GM19452 (cell line): ENCODE measurements around the gene CMC1.
"Not testable (repeated sequence)": the region's sequence is repeated elsewhere in the genome, so short reads cannot be mapped to it uniquely, and the experiment has no call there.

Experiments
- ATAC-seq: cut with Tn5 transposase; IDR thresholded peaks from one replicate; pipeline ENCODE4 v1.9.1; 2021; ENCODE audit not compliant: unreplicated experiment

The CMC1 gene

DNA sequence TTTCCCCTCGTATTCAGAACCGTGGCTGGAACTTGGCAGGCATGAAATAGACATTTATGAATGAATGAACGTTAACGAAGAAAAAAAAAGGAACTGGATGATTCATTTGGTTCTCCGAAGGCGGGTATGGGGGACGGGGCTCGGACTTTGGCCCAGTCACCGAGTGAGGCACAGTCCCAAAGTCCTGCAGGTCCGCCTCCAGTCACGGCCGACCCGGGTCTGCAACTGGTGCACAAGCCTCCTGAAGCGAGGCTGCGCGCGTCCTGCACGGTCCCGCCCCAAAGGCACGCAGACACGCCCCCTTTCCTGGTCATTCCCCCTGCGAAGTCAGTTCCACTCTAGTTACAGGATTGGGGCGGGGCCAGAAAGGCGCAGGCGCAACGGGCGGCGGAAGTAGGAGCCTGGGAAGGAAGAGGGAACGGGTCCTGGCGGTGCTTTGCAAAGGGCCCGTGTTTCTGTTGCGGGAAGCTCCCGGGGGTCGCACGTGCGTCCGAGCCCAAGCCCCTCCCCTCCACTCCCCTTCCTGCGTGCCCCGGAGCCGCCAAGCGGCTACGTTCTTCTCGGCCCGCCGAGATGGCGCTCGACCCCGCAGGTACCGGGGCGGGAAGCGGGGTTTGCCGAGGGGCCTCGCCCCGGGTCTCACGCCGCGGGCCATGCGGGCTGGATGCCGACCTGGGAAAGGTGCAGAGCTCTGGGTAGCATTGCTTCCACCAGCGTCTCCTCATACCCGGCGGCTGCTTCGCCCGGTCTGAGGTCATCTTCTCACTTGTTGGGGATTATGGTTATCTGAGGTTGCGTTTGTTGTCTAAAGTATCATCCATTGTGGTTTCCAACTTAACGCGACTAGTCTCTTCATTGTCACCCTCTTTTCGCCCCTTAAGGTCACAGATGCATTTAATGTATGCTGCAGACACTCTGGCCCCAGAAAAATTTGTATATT is at the start of gene CMC1:
Gene CMC1 (plus strand): TSS at position 399 of the 940 bp plus-strand sequence. CDS start 175 bp downstream, at position 574.
- peak; percentile 97 for ATAC-seq

GRCh38 chr3:28198161-28198560 is 43.3 kb upstream of the CMC1 start:
- ATAC-seq: no peak

DNA sequence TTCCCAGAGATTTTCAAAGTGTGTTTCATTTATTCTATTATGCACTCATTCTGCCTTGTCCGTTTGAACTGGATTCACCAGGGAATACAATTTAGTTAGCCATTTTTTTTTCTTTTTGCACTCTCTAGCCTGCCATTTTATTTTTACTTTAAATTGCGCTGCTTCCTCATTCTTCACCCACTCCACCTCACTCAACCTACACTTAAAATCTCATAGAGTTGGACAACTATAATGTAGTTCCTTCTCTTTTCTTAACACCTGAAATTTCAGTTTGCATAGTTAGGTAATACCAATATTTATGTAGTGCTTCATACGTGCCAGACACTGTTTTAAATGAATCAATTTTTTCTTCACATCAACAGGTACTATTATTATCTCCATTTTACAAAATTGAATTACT is 42.4 kb upstream of the CMC1 start:
- no peak for ATAC-seq

GRCh38 chr3:28199643-28200042 is 41.8 kb upstream of the CMC1 start:
- not testable (repeated sequence) for ATAC-seq

- not testable (repeated sequence) for ATAC-seq
These were observed 41.0 kb upstream of the CMC1 start for GRCh38 chr3:28200366-28200848.

- ATAC-seq: no peak
These were observed 34.9 kb upstream of the CMC1 start for GRCh38 chr3:28206479-28206878.

DNA sequence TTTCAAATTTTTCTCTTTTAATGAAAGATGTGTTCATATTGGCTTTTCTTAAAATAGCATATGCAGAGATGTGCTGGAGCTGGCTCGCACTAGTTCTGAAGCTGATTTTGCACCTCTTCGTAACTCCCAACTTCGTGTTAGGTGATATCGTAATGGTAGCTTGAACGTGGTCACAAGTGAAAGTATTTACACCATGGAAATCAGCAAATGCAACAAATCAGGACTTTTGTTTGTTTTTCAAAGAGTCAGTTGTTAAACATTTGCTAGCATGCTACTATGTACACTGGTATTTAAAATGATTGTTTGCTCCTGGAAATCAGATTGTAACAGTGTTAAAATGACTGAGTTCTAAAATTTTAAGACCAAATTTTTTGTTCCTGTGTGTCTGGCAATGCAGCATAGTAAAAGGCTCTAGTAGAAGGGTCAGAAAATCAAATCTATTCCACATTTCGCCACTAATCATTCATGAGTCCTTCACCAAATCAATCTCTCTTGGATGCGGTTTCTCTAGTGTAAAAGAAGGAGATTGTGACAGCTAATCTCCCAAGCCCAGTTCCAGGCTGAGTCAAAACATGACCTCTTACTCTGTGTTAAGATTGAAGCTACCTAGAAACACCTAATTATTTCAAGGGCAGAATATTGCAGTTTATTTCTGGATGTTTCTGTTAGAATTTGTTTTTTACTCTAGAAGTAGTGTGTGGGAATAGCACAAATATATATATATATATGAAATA is 34.3 kb upstream of the CMC1 start:
- ATAC-seq: no peak

DNA sequence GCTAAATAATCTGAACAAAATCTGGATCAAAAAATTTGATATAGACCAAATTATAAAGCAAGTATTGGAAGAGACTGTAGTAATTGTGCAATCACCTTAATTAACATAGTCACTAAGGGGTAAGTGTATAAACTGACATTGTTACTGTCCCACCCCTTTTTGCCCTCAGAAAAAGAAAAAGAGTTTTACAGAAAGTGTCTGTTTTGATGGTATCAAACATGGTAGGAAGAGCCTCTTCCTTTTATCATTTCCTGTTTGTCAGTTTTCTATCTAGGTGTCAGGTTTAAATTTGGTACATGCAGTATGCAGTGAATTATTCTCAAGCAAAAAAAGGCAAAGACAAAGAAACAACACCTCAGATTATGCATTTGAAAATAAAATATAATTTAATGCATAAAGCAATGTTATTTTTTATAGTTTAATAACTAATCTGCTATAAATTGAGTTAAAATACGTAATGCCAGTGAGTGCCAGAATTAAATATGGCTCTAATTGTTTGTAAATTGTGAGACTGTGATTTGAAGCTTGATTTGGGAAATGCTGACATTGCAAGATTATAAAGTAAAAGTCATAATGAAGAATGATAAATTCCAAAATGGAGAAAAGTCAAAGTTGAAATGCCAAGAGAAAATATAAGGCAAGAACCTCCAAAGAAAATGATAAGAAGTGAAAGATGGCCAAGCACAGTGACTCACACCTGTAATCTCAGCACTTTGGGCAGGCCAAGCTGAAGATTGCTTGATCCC is 30.3 kb upstream of the CMC1 start:
- no peak for ATAC-seq

GRCh38 chr3:28212681-28213080 is 28.7 kb upstream of the CMC1 start:
- no peak for ATAC-seq

GRCh38 chr3:28215407-28215806 is 26.0 kb upstream of the CMC1 start:
- ATAC-seq: no peak

GRCh38 chr3:28218071-28218916 is 23.1 kb upstream of the CMC1 start:
- ATAC-seq: peak; percentile 92

GRCh38 chr3:28218917-28219198 is 22.6 kb upstream of the CMC1 start:
- ATAC-seq: no peak

GRCh38 chr3:28224430-28224829 is 17.0 kb upstream of the CMC1 start:
- ATAC-seq: no peak

DNA sequence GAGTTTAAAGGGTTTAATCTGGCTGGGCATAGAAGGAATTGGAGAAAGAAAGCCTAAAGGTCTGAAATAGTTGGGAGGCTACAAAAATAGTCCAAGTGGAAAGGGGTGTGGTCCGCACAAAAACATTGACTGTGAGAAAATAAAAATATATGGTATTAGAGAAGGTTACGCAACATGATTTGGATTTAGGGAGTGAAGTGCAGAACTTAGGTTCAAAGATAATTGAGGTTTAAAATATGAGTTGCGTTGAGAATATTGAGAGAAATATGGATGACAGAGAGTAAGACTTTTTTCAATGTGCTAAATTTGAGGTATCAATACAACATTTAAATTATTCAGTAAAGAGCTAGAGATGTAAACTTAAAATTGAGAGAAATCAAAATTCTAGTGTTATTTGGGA is 15.4 kb upstream of the CMC1 start:
- ATAC-seq: no peak

- ATAC-seq: no peak
These were observed 12.8 kb upstream of the CMC1 start for GRCh38 chr3:28228623-28229022.

GRCh38 chr3:28232659-28233058 is 8.8 kb upstream of the CMC1 start:
- no peak for ATAC-seq

- ATAC-seq: no peak
These were observed 7.0 kb upstream of the CMC1 start for GRCh38 chr3:28234454-28234853.

- no peak for ATAC-seq
These were observed 2.3 kb upstream of the CMC1 start for GRCh38 chr3:28239108-28239507.

- no peak for ATAC-seq
These were observed 978 bp upstream of the CMC1 start for GRCh38 chr3:28240441-28240840.

- ATAC-seq: no peak
These were observed 1.1 kb downstream of the CMC1 start for GRCh38 chr3:28242519-28242918.
